Prostate gland (tissue), 2 donors: ENCODE results near the gene CFAP90.

Source experiments
- CTCF ChIP-seq, 4 experiments: fragments of 200-600 bp in 2 of 4; fragments of 450-650 bp in 2 of 4; sonication (generic) in 2 of 4; IDR thresholded peaks; 1 replicate in 3 of 4; 2 replicates in 1 of 4; pipeline ENCODE4 v1.5.1; 2016 to 2019; ENCODE audit warnings: antibody characterized with exemption in 4 of 4, mild to moderate bottlenecking in 2 of 4, moderate library complexity in 2 of 4
- POLR2A ChIP-seq: fragments of 450-650 bp; IDR thresholded peaks from one replicate; pipeline ENCODE4 v1.6.1; 2016; ENCODE audit warnings: antibody characterized with exemption, mild to moderate bottlenecking

GRCh38 chr5:7813576-7813975, 37.4 kb downstream of the CFAP90 start:
- TF ChIP-seq CTCF (IDR thresholded peaks at IDR 0.05): no peak
- no peak for TF ChIP-seq POLR2A
